WTC11 (cell line): ENCODE data around the gene HID1. TPM values are rescaled to one million over a fixed set of nuclear protein-coding genes. Genes with fewer than 3 reads are reported as not detected.

ENCODE experiments used
- ATAC-seq: fragments of 200-7000 bp; cut with Tn5 transposase; 2 replicates; pipeline ENCODE4 v1.10.0; 2021; ENCODE audit warnings: mild to moderate bottlenecking, moderate library complexity
- CTCF ChIA-PET: fragments of 300-600 bp; sonication (Branson Sonifier 250); formaldehyde crosslinking; loops from one replicate; lab custom pipeline; 2021; ENCODE audit warnings: antibody characterized with exemption; lab: Charles Lee
- POLR2A ChIA-PET: fragments of 350-600 bp; sonication (Branson Sonifier 250); formaldehyde crosslinking; loops from one replicate; lab custom pipeline; 2021; ENCODE audit warnings: antibody characterized with exemption; lab: Charles Lee
- DNase-seq: peaks from one replicate; pipeline ENCODE4 v3.0.0; 2021; ENCODE audit warnings: low spot score
- H3K27ac Mint-ChIP-seq: 2 replicates; pipeline ENCODE4 v1.8.0; 2021; ENCODE audit warnings: mixed read lengths
- H3K27me3 Mint-ChIP-seq: 2 replicates; pipeline ENCODE4 v1.8.0; 2021; ENCODE audit warnings: low read depth, mild to moderate bottlenecking, moderate library complexity, mixed read lengths
- H3K36me3 Mint-ChIP-seq: 2 replicates; pipeline ENCODE4 v1.8.0; 2021; ENCODE audit warnings: mixed read lengths
- H3K4me1 Mint-ChIP-seq: 2 replicates; pipeline ENCODE4 v1.8.0; 2022; ENCODE audit warnings: mixed read lengths
- H3K4me3 Mint-ChIP-seq: 2 replicates; pipeline ENCODE4 v1.8.0; 2021; ENCODE audit warnings: mild to moderate bottlenecking, moderate library complexity, mixed read lengths
- H3K9me3 Mint-ChIP-seq: 2 replicates; pipeline ENCODE4 v1.8.0; 2021; ENCODE audit warnings: mixed read lengths
- AFF4 ChIP-seq: sonication (generic); formaldehyde crosslinking; IDR thresholded peaks from 2 replicates; pipeline ENCODE4 v1.8.1; 2023; ENCODE audit warnings: mild to moderate bottlenecking, missing genetic modification reagents, borderline replicate concordance
- ATF2 ChIP-seq: sonication (generic); formaldehyde crosslinking; IDR thresholded peaks from 2 replicates; pipeline ENCODE4 v1.8.1; 2022; ENCODE audit warnings: low read depth, missing genetic modification reagents, borderline replicate concordance
- ATF6 ChIP-seq: sonication (generic); formaldehyde crosslinking; IDR thresholded peaks from 2 replicates; pipeline ENCODE4 v1.8.1; 2023; ENCODE audit warnings: mild to moderate bottlenecking, missing genetic modification reagents
- CREB1 ChIP-seq: sonication (generic); formaldehyde crosslinking; IDR thresholded peaks from 2 replicates; pipeline ENCODE4 v1.8.0; 2023; ENCODE audit warnings: mild to moderate bottlenecking, missing genetic modification reagents
- E2F4 ChIP-seq: sonication (generic); formaldehyde crosslinking; IDR thresholded peaks from 2 replicates; pipeline ENCODE4 v1.8.1; 2022; ENCODE audit warnings: low read depth, mild to moderate bottlenecking, moderate library complexity, missing genetic modification reagents, borderline replicate concordance
- FOXP4 ChIP-seq: sonication (generic); formaldehyde crosslinking; IDR thresholded peaks from 2 replicates; pipeline ENCODE4 v1.8.0; 2022; ENCODE audit warnings: mild to moderate bottlenecking, missing genetic modification reagents
- GTF2I ChIP-seq: fragments of 250-450 bp; sonication (Bioruptor Pico); conservative IDR thresholded peaks from 2 replicates; pipeline ENCODE4 v1.4.0; 2021; ENCODE audit warnings: mild to moderate bottlenecking
- JAZF1 ChIP-seq: fragments of 250-450 bp; sonication (Bioruptor Pico); IDR thresholded peaks from 2 replicates; pipeline ENCODE4 v1.9.0; 2021; ENCODE audit warnings: moderate library complexity, mild to moderate bottlenecking, inconsistent platforms
- JUN ChIP-seq: sonication (generic); formaldehyde crosslinking; IDR thresholded peaks from 2 replicates; pipeline ENCODE4 v1.8.0; 2023; ENCODE audit warnings: mild to moderate bottlenecking, missing genetic modification reagents
- NFE2L1 ChIP-seq: sonication (generic); formaldehyde crosslinking; IDR thresholded peaks from 2 replicates; pipeline ENCODE4 v1.8.1; 2023; ENCODE audit warnings: missing genetic modification reagents
- OVOL2 ChIP-seq: fragments of 250-450 bp; sonication (Bioruptor Pico); IDR thresholded peaks from 2 replicates; pipeline ENCODE4 v1.9.0; 2021; ENCODE audit warnings: mild to moderate bottlenecking, borderline replicate concordance
- PREB ChIP-seq: sonication (generic); formaldehyde crosslinking; IDR thresholded peaks from 2 replicates; pipeline ENCODE4 v1.8.1; 2022; ENCODE audit warnings: mild to moderate bottlenecking, missing genetic modification reagents, moderate library complexity, borderline replicate concordance
- RORB ChIP-seq: fragments of 250-450 bp; sonication (Bioruptor Pico); IDR thresholded peaks from 2 replicates; pipeline ENCODE4 v1.9.0; 2021; ENCODE audit warnings: mild to moderate bottlenecking
- USF1 ChIP-seq: sonication (generic); formaldehyde crosslinking; IDR thresholded peaks from 2 replicates; pipeline ENCODE4 v1.8.0; 2022; ENCODE audit warnings: mild to moderate bottlenecking, missing genetic modification reagents
- USF2 ChIP-seq: sonication (generic); formaldehyde crosslinking; IDR thresholded peaks from 2 replicates; pipeline ENCODE4 v1.8.1; 2023; ENCODE audit warnings: mild to moderate bottlenecking, missing genetic modification reagents, moderate library complexity
- ZBTB21 ChIP-seq: sonication (generic); formaldehyde crosslinking; IDR thresholded peaks from 2 replicates; pipeline ENCODE4 v1.8.1; 2023; ENCODE audit warnings: mild to moderate bottlenecking, missing genetic modification reagents, borderline replicate concordance
- ZNF219 ChIP-seq: sonication (generic); formaldehyde crosslinking; IDR thresholded peaks from 2 replicates; pipeline ENCODE4 v1.8.0; 2023; ENCODE audit warnings: missing genetic modification reagents, mild to moderate bottlenecking, borderline replicate concordance
- ZNF396 ChIP-seq: fragments of 250-450 bp; sonication (Bioruptor Pico); IDR thresholded peaks from 2 replicates; pipeline ENCODE4 v1.8.0; 2021; ENCODE audit warnings: mild to moderate bottlenecking, moderate library complexity, borderline replicate concordance
- ZNF423 ChIP-seq: fragments of 250-450 bp; sonication (Bioruptor Pico); IDR thresholded peaks from 2 replicates; pipeline ENCODE4 v2.1.2; 2022; ENCODE audit warnings: mild to moderate bottlenecking, moderate library complexity
- ZNF671 ChIP-seq: fragments of 250-450 bp; sonication (Bioruptor Pico); IDR thresholded peaks from 2 replicates; pipeline ENCODE4 v1.8.0; 2021; ENCODE audit warnings: mild to moderate bottlenecking
- total RNA-seq: library from RNA; stranded (reverse); gene quantifications from 3 replicates; pipeline ENCODE4 v1.2.3, GENCODE V29; 2021

HID1 gene
- total RNA-seq, 1 experiment from 2014 or later: 16.7 TPM

- no peak for TF ChIP-seq FOXP4 (CRISPR knock-in tag)
- TF ChIP-seq ZBTB21 (CRISPR knock-in tag): no peak
- no peak for TF ChIP-seq RORB
- TF ChIP-seq PREB (CRISPR knock-in tag): no peak
- TF ChIP-seq ATF6 (CRISPR knock-in tag): no peak
- no peak for TF ChIP-seq ZNF219
- no peak for TF ChIP-seq CREB1 (CRISPR knock-in tag)
- TF ChIP-seq ZNF423 (CRISPR knock-in tag): no peak
These were observed 49.6 kb downstream of the HID1 start, which contains the start of gene USH1G (continued) for GRCh38 chr17:74922694-74923537.

GRCh38 chr17:74922172-74922571 lies 50.4 kb downstream of the HID1 start:
- peak overlapping the region; percentile 70 for H3K4me3 Mint-ChIP-seq
- DNase-seq (no peak), ATAC-seq (no peak)
- peaks cover 59% of the 10 kb centered on the region for H3K27me3 Mint-ChIP-seq
- no peak overlapping the region for H3K27ac Mint-ChIP-seq
- H3K4me1 Mint-ChIP-seq: peaks cover 13% of the 10 kb centered on the region
- no peaks in the 10 kb centered on the region for H3K9me3 Mint-ChIP-seq
- ChIA-PET CTCF (interaction anchor here (0.8 to 7.8 kb wide), 13 partner anchors 8 to 284 kb away, joined by 3 to 206 read pairs (median 4); partner anchors contain the start of genes CDR2L, HID1 and NUP85), POLR2A (no interaction called here)
- H3K36me3 Mint-ChIP-seq: no peaks in the 10 kb centered on the region
- TF ChIP-seq USF2 (CRISPR knock-in tag) (no peak), JUN (CRISPR knock-in tag) (no peak), ZNF396 (CRISPR knock-in tag) (no peak), PREB (CRISPR knock-in tag) (no peak), ZNF671 (CRISPR knock-in tag) (no peak), E2F4 (CRISPR knock-in tag) (no peak), AFF4 (CRISPR knock-in tag) (no peak), OVOL2 (no peak), JAZF1 (no peak), NFE2L1 (CRISPR knock-in tag) (no peak), USF1 (CRISPR knock-in tag) (no peak), ATF2 (CRISPR knock-in tag) (no peak), GTF2I (no peak)
